HEK293 (cell line): ENCODE results near the gene SOX21.

Experiments used
- CTCF ChIA-PET: fragments of 350-600 bp; formaldehyde crosslinking; extraction: SDS; loops from one replicate; lab custom pipeline; 2021; ENCODE audit warnings: antibody characterized with exemption; lab: Yijun Ruan, JAX
- POLR2A ChIA-PET: fragments of 300-600 bp; formaldehyde crosslinking; extraction: SDS; loops from one replicate; lab custom pipeline; 2020; ENCODE audit warnings: antibody characterized with exemption, inconsistent platforms; lab: Yijun Ruan, JAX
- H3K27ac ChIP-seq: fragments of 200-500 bp; sonication (Bioruptor generic); 2 replicates; pipeline ENCODE4 v1.5.1; 2014; ENCODE audit warnings: low read depth, low read length, control low read depth, inconsistent platforms; ENCODE audit errors: extremely low read depth
- H3K36me3 ChIP-seq, 2 experiments: fragments of 200-500 bp in 1 of 2; sonication (Bioruptor generic) in 1 of 2; 1 replicate in 1 of 2; 2 replicates in 1 of 2; pipeline ENCODE4 v1.5.1; 2014 to 2017; ENCODE audit warnings: inconsistent platforms in 2 of 2, low read length in 2 of 2; ENCODE audit not compliant: control insufficient read depth in 2 of 2, insufficient read depth in 1 of 2
- H3K4me1 ChIP-seq: fragments of 200-500 bp; sonication (Bioruptor generic); 2 replicates; pipeline ENCODE4 v1.5.1; 2014; ENCODE audit warnings: mild to moderate bottlenecking, low read length, inconsistent platforms; ENCODE audit not compliant: control insufficient read depth, insufficient read depth
- H3K4me3 ChIP-seq: 2 replicates; pipeline ENCODE4 v1.5.1; 2011; ENCODE audit warnings: low read depth, mild to moderate bottlenecking, control low read depth, low read length, moderate library complexity
- H3K9me3 ChIP-seq: fragments of 200-500 bp; sonication (Bioruptor generic); 2 replicates; pipeline ENCODE4 v1.5.1; 2014; ENCODE audit warnings: low read depth, low read length, inconsistent platforms; ENCODE audit not compliant: control insufficient read depth, insufficient read depth
- IKZF3 ChIP-seq: fragments of 450-650 bp; IDR thresholded peaks from 2 replicates; pipeline ENCODE4 v1.5.0; 2018; ENCODE audit warnings: missing biosample characterization, mild to moderate bottlenecking, missing genetic modification characterization, moderate library complexity
- SCRT1 ChIP-seq: fragments of 450-650 bp; formaldehyde crosslinking; IDR thresholded peaks from 2 replicates; pipeline ENCODE4 v1.5.1; 2016; ENCODE audit warnings: missing biosample characterization, missing genetic modification characterization, borderline replicate concordance
- SCRT2 ChIP-seq: fragments of 450-650 bp; formaldehyde crosslinking; IDR thresholded peaks from 2 replicates; pipeline ENCODE4 v1.5.1; 2016; ENCODE audit warnings: missing biosample characterization, missing genetic modification characterization
- TRIM28 ChIP-seq: IDR thresholded peaks from 2 replicates; pipeline ENCODE4 v1.6.1; 2011; ENCODE audit warnings: low read length, control low read depth, borderline replicate concordance
- WT1 ChIP-seq: fragments of 450-650 bp; formaldehyde crosslinking; IDR thresholded peaks from 2 replicates; pipeline ENCODE4 v1.5.1; 2016; ENCODE audit warnings: missing biosample characterization, missing genetic modification characterization
- ZBTB17 ChIP-seq: fragments of 450-650 bp; formaldehyde crosslinking; IDR thresholded peaks from 2 replicates; pipeline ENCODE4 v1.5.1; 2016; ENCODE audit warnings: missing biosample characterization, missing genetic modification characterization
- ZBTB20 ChIP-seq: fragments of 450-650 bp; formaldehyde crosslinking; IDR thresholded peaks from 2 replicates; pipeline ENCODE4 v1.5.1; 2016; ENCODE audit warnings: missing biosample characterization, missing genetic modification characterization
- ZEB2 ChIP-seq: fragments of 450-650 bp; formaldehyde crosslinking; IDR thresholded peaks from 2 replicates; pipeline ENCODE4 v1.5.1; 2016; ENCODE audit warnings: missing biosample characterization, missing genetic modification characterization
- ZNF121 ChIP-seq: fragments of 450-650 bp; formaldehyde crosslinking; IDR thresholded peaks from 2 replicates; pipeline ENCODE4 v1.5.1; 2016; ENCODE audit warnings: missing biosample characterization, missing genetic modification characterization
- ZNF19 ChIP-seq: fragments of 450-650 bp; formaldehyde crosslinking; IDR thresholded peaks from 2 replicates; pipeline ENCODE4; 2016; ENCODE audit warnings: missing biosample characterization, missing genetic modification characterization, low read depth
- ZNF214 ChIP-seq: fragments of 450-650 bp; formaldehyde crosslinking; IDR thresholded peaks from 2 replicates; pipeline ENCODE4 v1.5.1; 2017; ENCODE audit warnings: missing biosample characterization, mild to moderate bottlenecking, missing genetic modification characterization, borderline replicate concordance
- ZNF292 ChIP-seq: fragments of 450-650 bp; formaldehyde crosslinking; IDR thresholded peaks from 2 replicates; pipeline ENCODE4 v1.5.1; 2016; ENCODE audit warnings: low read depth, missing biosample characterization, missing genetic modification characterization, borderline replicate concordance
- ZNF341 ChIP-seq: fragments of 450-650 bp; formaldehyde crosslinking; IDR thresholded peaks from 2 replicates; pipeline ENCODE4; 2016; ENCODE audit warnings: low read depth, missing biosample characterization, missing genetic modification characterization
- ZNF366 ChIP-seq: fragments of 450-650 bp; formaldehyde crosslinking; conservative IDR thresholded peaks from 2 replicates; pipeline ENCODE4 v1.5.1; 2016; ENCODE audit warnings: missing biosample characterization, missing genetic modification characterization
- ZNF624 ChIP-seq: fragments of 450-650 bp; formaldehyde crosslinking; IDR thresholded peaks from 2 replicates; pipeline ENCODE4 v1.5.1; 2017; ENCODE audit warnings: missing biosample characterization, missing genetic modification characterization
- ZNF747 ChIP-seq: fragments of 450-650 bp; formaldehyde crosslinking; IDR thresholded peaks from 2 replicates; pipeline ENCODE4 v1.5.1; 2016; ENCODE audit warnings: missing biosample characterization, missing genetic modification characterization
- ZNF776 ChIP-seq: fragments of 450-650 bp; formaldehyde crosslinking; IDR thresholded peaks from 2 replicates; pipeline ENCODE4 v1.5.0; 2017; ENCODE audit warnings: missing biosample characterization, missing genetic modification characterization, borderline replicate concordance
- TF ChIP-seq, protein P1 (sequence below): fragments of 450-650 bp; formaldehyde crosslinking; IDR thresholded peaks from 2 replicates; pipeline ENCODE4 v1.5.0; 2017; ENCODE audit warnings: missing biosample characterization, missing genetic modification characterization, borderline replicate concordance
- TF ChIP-seq, protein P2 (sequence below): fragments of 450-650 bp; formaldehyde crosslinking; IDR thresholded peaks from 2 replicates; pipeline ENCODE4 v1.5.1; 2016; ENCODE audit warnings: missing biosample characterization, missing genetic modification characterization
- TF ChIP-seq, protein P3 (sequence below): fragments of 450-650 bp; formaldehyde crosslinking; IDR thresholded peaks from 2 replicates; pipeline ENCODE4 v1.5.1; 2016; ENCODE audit warnings: missing biosample characterization, missing genetic modification characterization, low read depth
- TF ChIP-seq, protein P4 (sequence below): fragments of 450-650 bp; formaldehyde crosslinking; optimal IDR thresholded peaks from 2 replicates; pipeline ENCODE3; 2016; ENCODE audit warnings: missing biosample characterization, mild to moderate bottlenecking, missing genetic modification characterization

The SOX21 gene

DNA sequence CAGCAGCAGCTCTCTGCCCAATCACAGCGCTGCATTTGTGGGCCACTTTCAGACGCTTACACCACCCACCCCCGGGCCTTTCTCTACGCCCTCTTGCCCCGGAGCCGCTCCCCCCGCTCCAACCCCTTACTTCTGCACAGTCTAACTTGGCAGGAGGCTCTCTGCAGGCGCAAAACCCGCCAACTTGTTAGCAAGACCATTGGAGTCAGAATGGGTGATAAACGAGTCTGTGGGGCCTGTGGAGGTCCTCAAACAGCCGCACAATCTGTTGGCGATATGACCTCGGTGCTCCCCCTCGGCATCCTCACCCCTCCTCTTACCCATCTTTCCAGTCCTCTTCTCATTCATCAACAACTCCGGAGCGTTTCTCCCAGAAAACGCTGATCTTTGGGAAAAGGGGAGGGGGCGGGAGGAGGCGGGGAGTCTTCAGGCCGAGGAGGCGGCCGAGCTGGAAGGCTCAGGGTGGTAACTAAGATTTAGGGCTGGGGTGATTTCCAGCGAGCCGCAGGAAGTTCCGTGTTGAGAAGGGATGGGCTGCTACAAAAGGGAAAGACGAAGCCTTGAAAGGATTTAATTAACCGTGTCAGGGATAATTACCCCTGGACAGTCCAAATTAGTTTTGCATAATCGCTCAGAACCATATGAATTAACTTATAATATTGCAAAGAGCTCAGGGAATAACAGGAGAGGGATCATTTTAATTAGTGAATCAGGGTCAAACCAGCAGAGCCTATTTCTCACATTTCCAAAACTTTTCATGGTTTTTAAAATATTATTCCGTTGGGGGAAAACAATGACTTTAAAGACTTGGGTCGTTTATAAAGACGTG, 4.1 kb downstream of the SOX21 start:
- Histone ChIP-seq H3K27ac (no peak overlapping the region), H3K36me3 (no peaks in the 10 kb centered on the region), H3K4me3 (no peak overlapping the region; the same call in none of the 2 replicates), H3K9me3 (no peaks in the 10 kb centered on the region)
- ChIA-PET POLR2A (no interaction called here), CTCF (interaction anchor here (0.6 to 0.8 kb wide), 2 partner anchors 34 to 230 kb away, joined by 3 to 4 read pairs; no protein-coding TSS in a partner anchor)
- TF ChIP-seq ZNF366 (tag by site-specific recombination) (0 out of 2 replicates have a peak, but pooled peaks have one; percentile 1), TRIM28 (0 out of 2 replicates have a peak, but pooled peaks have one; percentile 56), ZEB2 (tag by site-specific recombination) (no peak)
- TF ChIP-seq, all 188 proteins: peak for 2
- H3K4me1 ChIP-seq: no peaks in the 10 kb centered on the region

DNA sequence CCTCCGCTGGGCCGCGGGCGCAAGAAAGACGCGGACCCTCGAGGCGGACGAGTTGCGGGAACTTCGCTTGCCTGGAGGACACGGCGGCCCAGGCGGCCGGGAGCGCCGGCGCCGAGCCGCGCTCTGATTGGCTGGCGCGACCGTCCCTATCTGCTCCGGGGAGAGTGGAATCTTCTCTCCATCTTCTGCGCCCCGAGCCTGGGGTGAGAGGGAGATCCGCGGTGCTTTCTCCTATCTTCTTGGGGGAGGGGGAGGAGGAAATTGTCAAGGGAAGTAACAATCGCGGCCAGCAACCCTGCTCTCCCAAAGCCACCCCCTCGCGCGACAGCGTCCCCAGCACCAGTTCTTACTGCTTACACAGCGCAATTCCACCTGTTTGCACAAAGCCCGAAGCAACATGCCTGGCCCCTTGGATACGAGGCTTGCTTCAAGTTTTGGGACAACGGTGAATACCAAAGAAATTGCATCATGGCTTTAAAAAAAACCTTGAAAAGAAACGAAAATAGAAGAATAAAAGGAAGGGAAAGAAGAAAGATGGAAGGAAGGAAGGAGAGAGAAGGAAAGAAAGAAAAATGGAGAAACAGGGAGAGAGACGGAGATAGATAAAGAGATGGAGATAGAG, 4.8 kb downstream of the SOX21 start:
- Histone ChIP-seq H3K9me3 (no peaks in the 10 kb centered on the region), H3K36me3 (no peaks in the 10 kb centered on the region), H3K4me1 (no peaks in the 10 kb centered on the region), H3K27ac (no peak overlapping the region), H3K4me3 (peak overlapping the region; percentile 31)
- CTCF ChIA-PET: no interaction called here
- POLR2A ChIA-PET: no interaction called here
- no peak for TF ChIP-seq ZNF747
- 0 out of 2 replicates have a peak, but pooled peaks have one; percentile 22 for TF ChIP-seq ZNF341
- TF ChIP-seq ZBTB20: no peak
- TF ChIP-seq ZNF121 (tag by site-specific recombination): no peak
- TF ChIP-seq ZNF776 (tag by site-specific recombination): no peak
- peak; percentile 95 for TF ChIP-seq SCRT2 (tag by site-specific recombination)
- TF ChIP-seq, protein P1, sequence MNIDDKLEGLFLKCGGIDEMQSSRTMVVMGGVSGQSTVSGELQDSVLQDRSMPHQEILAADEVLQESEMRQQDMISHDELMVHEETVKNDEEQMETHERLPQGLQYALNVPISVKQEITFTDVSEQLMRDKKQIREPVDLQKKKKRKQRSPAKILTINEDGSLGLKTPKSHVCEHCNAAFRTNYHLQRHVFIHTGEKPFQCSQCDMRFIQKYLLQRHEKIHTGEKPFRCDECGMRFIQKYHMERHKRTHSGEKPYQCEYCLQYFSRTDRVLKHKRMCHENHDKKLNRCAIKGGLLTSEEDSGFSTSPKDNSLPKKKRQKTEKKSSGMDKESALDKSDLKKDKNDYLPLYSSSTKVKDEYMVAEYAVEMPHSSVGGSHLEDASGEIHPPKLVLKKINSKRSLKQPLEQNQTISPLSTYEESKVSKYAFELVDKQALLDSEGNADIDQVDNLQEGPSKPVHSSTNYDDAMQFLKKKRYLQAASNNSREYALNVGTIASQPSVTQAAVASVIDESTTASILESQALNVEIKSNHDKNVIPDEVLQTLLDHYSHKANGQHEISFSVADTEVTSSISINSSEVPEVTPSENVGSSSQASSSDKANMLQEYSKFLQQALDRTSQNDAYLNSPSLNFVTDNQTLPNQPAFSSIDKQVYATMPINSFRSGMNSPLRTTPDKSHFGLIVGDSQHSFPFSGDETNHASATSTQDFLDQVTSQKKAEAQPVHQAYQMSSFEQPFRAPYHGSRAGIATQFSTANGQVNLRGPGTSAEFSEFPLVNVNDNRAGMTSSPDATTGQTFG: no peak
- peak; percentile 56; the same call in 1 of the 2 replicates for TF ChIP-seq ZBTB17 (tag by site-specific recombination)
- TF ChIP-seq ZNF19 (tag by site-specific recombination): no peak
- TF ChIP-seq SCRT1 (tag by site-specific recombination): peak; percentile 80; the same call in 1 of the 2 replicates
- no peak for TF ChIP-seq ZNF624 (tag by site-specific recombination)
- TF ChIP-seq, protein P2, sequence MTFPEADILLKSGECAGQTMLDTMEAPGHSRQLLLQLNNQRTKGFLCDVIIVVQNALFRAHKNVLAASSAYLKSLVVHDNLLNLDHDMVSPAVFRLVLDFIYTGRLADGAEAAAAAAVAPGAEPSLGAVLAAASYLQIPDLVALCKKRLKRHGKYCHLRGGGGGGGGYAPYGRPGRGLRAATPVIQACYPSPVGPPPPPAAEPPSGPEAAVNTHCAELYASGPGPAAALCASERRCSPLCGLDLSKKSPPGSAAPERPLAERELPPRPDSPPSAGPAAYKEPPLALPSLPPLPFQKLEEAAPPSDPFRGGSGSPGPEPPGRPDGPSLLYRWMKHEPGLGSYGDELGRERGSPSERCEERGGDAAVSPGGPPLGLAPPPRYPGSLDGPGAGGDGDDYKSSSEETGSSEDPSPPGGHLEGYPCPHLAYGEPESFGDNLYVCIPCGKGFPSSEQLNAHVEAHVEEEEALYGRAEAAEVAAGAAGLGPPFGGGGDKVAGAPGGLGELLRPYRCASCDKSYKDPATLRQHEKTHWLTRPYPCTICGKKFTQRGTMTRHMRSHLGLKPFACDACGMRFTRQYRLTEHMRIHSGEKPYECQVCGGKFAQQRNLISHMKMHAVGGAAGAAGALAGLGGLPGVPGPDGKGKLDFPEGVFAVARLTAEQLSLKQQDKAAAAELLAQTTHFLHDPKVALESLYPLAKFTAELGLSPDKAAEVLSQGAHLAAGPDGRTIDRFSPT: no peak
- TF ChIP-seq WT1 (tag by site-specific recombination): no peak
- TF ChIP-seq, protein P3, sequence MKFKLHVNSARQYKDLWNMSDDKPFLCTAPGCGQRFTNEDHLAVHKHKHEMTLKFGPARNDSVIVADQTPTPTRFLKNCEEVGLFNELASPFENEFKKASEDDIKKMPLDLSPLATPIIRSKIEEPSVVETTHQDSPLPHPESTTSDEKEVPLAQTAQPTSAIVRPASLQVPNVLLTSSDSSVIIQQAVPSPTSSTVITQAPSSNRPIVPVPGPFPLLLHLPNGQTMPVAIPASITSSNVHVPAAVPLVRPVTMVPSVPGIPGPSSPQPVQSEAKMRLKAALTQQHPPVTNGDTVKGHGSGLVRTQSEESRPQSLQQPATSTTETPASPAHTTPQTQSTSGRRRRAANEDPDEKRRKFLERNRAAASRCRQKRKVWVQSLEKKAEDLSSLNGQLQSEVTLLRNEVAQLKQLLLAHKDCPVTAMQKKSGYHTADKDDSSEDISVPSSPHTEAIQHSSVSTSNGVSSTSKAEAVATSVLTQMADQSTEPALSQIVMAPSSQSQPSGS (tag by site-specific recombination): no peak
- TF ChIP-seq, protein P4, sequence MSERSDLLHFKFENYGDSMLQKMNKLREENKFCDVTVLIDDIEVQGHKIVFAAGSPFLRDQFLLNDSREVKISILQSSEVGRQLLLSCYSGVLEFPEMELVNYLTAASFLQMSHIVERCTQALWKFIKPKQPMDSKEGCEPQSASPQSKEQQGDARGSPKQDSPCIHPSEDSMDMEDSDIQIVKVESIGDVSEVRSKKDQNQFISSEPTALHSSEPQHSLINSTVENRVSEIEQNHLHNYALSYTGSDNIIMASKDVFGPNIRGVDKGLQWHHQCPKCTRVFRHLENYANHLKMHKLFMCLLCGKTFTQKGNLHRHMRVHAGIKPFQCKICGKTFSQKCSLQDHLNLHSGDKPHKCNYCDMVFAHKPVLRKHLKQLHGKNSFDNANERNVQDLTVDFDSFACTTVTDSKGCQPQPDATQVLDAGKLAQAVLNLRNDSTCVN: peak; percentile 36
- no peak for TF ChIP-seq ZNF292 (tag by site-specific recombination)
- no peak for TF ChIP-seq IKZF3 (tag by site-specific recombination)
- TF ChIP-seq ZNF214 (tag by site-specific recombination): no peak
- peak; percentile 68 for TF ChIP-seq ZNF366 (tag by site-specific recombination)
